ENCODE measurements around the gene IL17RE.

Gene IL17RE

GRCh38 chr3:9933561-9934234 lies 31.1 kb downstream of the IL17RE start, which contains the start of gene CRELD1 (continued):
- TF ChIP-seq CTCF (tag by site-specific recombination; IDR thresholded peaks at IDR 0.05) (no peak; the same call in 1 of the 2 replicates), ZNF501 (tag by site-specific recombination; IDR thresholded peaks at IDR 0.05) (no peak), HOXD13 (CRISPR knock-in tag; IDR thresholded peaks at IDR 0.05; ENCODE audit: borderline replicate concordance) (no peak), PBX3 (CRISPR knock-in tag; IDR thresholded peaks at IDR 0.05) (no peak), ZNF24 (tag by site-specific recombination; IDR thresholded peaks at IDR 0.05) (no peak), ZNF707 (tag by site-specific recombination; IDR thresholded peaks at IDR 0.05) (no peak), ZBTB1 (tag by site-specific recombination; IDR thresholded peaks at IDR 0.05) (no peak), ZNF837 (tag by site-specific recombination; IDR thresholded peaks at IDR 0.05) (no peak), REPIN1 (tag by site-specific recombination; IDR thresholded peaks at IDR 0.05; ENCODE audit: low read depth) (0 out of 2 replicates have a peak, but pooled peaks have one; percentile 25), ZNF785 (tag by site-specific recombination; IDR thresholded peaks at IDR 0.05) (no peak), ZNF10 (tag by site-specific recombination; IDR thresholded peaks at IDR 0.05) (no peak), ZNF324 (tag by site-specific recombination; IDR thresholded peaks at IDR 0.05) (peak; percentile 65), ZNF513 (tag by site-specific recombination; IDR thresholded peaks at IDR 0.05) (no peak), ZNF37A (tag by site-specific recombination; IDR thresholded peaks at IDR 0.05) (no peak), ZNF529 (tag by site-specific recombination; IDR thresholded peaks at IDR 0.05; ENCODE audit: insufficient replicate concordance) (no peak), ZNF600 (tag by site-specific recombination; IDR thresholded peaks at IDR 0.05) (peak; percentile 33; the same call in 1 of the 2 replicates), ZNF341 (tag by site-specific recombination; IDR thresholded peaks at IDR 0.05; ENCODE audit: low read depth) (peak; percentile 90), ZNF16 (tag by site-specific recombination; IDR thresholded peaks at IDR 0.05; ENCODE audit: low read depth) (no peak), GLI4 (tag by site-specific recombination; IDR thresholded peaks at IDR 0.05) (no peak), ZNF302 (tag by site-specific recombination; IDR thresholded peaks at IDR 0.05; ENCODE audit: low read depth) (no peak), ZNF555 (tag by site-specific recombination; conservative IDR thresholded peaks at IDR 0.05) (no peak), ZSCAN16 (tag by site-specific recombination; IDR thresholded peaks at IDR 0.05) (no peak), ZFP41 (tag by site-specific recombination; IDR thresholded peaks at IDR 0.05; ENCODE audit: borderline replicate concordance) (no peak), ZNF624 (tag by site-specific recombination; IDR thresholded peaks at IDR 0.05) (no peak), ZNF449 (tag by site-specific recombination; IDR thresholded peaks at IDR 0.05) (no peak), SETDB1 (IDR thresholded peaks at IDR 0.05; ENCODE audit: insufficient read length, low read length) (no peak), ZNF423 (tag by site-specific recombination; IDR thresholded peaks at IDR 0.05) (no peak), ZNF791 (tag by site-specific recombination; IDR thresholded peaks at IDR 0.05) (no peak), ZNF776 (tag by site-specific recombination; IDR thresholded peaks at IDR 0.05; ENCODE audit: borderline replicate concordance) (no peak), ZNF48 (tag by site-specific recombination; IDR thresholded peaks at IDR 0.05) (no peak)
- TF ChIP-seq, protein P1, sequence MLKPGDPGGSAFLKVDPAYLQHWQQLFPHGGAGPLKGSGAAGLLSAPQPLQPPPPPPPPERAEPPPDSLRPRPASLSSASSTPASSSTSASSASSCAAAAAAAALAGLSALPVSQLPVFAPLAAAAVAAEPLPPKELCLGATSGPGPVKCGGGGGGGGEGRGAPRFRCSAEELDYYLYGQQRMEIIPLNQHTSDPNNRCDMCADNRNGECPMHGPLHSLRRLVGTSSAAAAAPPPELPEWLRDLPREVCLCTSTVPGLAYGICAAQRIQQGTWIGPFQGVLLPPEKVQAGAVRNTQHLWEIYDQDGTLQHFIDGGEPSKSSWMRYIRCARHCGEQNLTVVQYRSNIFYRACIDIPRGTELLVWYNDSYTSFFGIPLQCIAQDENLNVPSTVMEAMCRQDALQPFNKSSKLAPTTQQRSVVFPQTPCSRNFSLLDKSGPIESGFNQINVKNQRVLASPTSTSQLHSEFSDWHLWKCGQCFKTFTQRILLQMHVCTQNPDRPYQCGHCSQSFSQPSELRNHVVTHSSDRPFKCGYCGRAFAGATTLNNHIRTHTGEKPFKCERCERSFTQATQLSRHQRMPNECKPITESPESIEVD (tag by site-specific recombination; IDR thresholded peaks at IDR 0.05), result no peak
- TF ChIP-seq, protein P2, sequence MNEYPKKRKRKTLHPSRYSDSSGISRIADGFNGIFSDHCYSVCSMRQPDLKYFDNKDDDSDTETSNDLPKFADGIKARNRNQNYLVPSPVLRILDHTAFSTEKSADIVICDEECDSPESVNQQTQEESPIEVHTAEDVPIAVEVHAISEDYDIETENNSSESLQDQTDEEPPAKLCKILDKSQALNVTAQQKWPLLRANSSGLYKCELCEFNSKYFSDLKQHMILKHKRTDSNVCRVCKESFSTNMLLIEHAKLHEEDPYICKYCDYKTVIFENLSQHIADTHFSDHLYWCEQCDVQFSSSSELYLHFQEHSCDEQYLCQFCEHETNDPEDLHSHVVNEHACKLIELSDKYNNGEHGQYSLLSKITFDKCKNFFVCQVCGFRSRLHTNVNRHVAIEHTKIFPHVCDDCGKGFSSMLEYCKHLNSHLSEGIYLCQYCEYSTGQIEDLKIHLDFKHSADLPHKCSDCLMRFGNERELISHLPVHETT (tag by site-specific recombination; IDR thresholded peaks at IDR 0.05), result no peak
